Smooth muscle cell (in vitro differentiated cells): ENCODE results near the gene CNNM2. TPM values are rescaled to one million over a fixed set of nuclear protein-coding genes. Genes with fewer than 3 reads are reported as not detected.

Source experiments
- DNase-seq: peaks from one replicate; lab custom pipeline; 2025; ENCODE audit not compliant: unreplicated experiment; lab: John Stamatoyannopoulos, UW
- H2AFZ ChIP-seq: fragments of 200-600 bp; sonication (generic); 2 replicates; pipeline ENCODE4 v1.6.0; 2016; ENCODE audit warnings: antibody characterized with exemption, low read depth, mild to moderate bottlenecking
- H3F3A ChIP-seq: fragments of 200-600 bp; sonication (generic); 2 replicates; pipeline ENCODE4 v1.6.0; 2017; ENCODE audit warnings: antibody characterized with exemption, low read depth
- H3K27ac ChIP-seq: fragments of 200-600 bp; sonication (generic); 2 replicates; pipeline ENCODE4 v1.5.1; 2016; ENCODE audit warnings: low read depth, mild to moderate bottlenecking
- H3K27me3 ChIP-seq: fragments of 200-600 bp; sonication (generic); 2 replicates; pipeline ENCODE4 v1.6.1; 2016; ENCODE audit warnings: low read depth, mild to moderate bottlenecking
- H3K36me3 ChIP-seq: fragments of 200-600 bp; sonication (generic); 2 replicates; pipeline ENCODE4 v1.5.1; 2016; ENCODE audit warnings: low read depth
- H3K4me1 ChIP-seq: fragments of 200-600 bp; sonication (generic); 2 replicates; pipeline ENCODE4 v1.5.1; 2016; ENCODE audit warnings: low read depth
- H3K4me2 ChIP-seq: fragments of 200-600 bp; sonication (generic); 2 replicates; pipeline ENCODE4 v1.6.0; 2016; ENCODE audit warnings: mild to moderate bottlenecking
- H3K4me3 ChIP-seq: fragments of 200-600 bp; sonication (generic); 2 replicates; pipeline ENCODE4 v1.5.1; 2016; ENCODE audit warnings: mild to moderate bottlenecking
- H3K79me2 ChIP-seq: fragments of 200-600 bp; sonication (generic); 2 replicates; pipeline ENCODE4 v1.6.0; 2016; ENCODE audit warnings: low read depth, mild to moderate bottlenecking
- H3K9ac ChIP-seq: fragments of 200-600 bp; sonication (generic); 2 replicates; pipeline ENCODE4 v1.6.0; 2016; ENCODE audit warnings: low read depth
- H3K9me3 ChIP-seq: fragments of 200-600 bp; sonication (generic); replicated peaks from 2 replicates; pipeline ENCODE4 v1.5.1; 2016; ENCODE audit warnings: low read depth
- H4K20me1 ChIP-seq: fragments of 200-600 bp; sonication (generic); 2 replicates; pipeline ENCODE4 v1.6.0; 2016; ENCODE audit warnings: low read depth
- CTCF ChIP-seq: fragments of 200-600 bp; sonication (generic); IDR thresholded peaks from 2 replicates; pipeline ENCODE4 v1.5.1; 2017; ENCODE audit warnings: borderline replicate concordance, mild to moderate bottlenecking, antibody characterized with exemption; ENCODE audit not compliant: insufficient read depth, poor library complexity, severe bottlenecking
- WGBS: methylation state at CpG from one replicate; pipeline ENCODE4 v1.1.7; 2016; ENCODE audit warnings: low lambda C conversion rate; 5-methylcytosine and 5-hydroxymethylcytosine counted together
- polyA plus RNA-seq: library from polyadenylated mRNA; unstranded; fragments of >200 nt; fragmentation: Nextera tagmentation; extraction: Ambion mirVana; gene quantifications from 2 replicates; pipeline ENCODE4 v1.2.1, GENCODE V29; 2016
- total RNA-seq: library from RNA; depleted of rRNA; stranded (reverse); fragments of >200 nt; gene quantifications from 2 replicates; pipeline ENCODE4 v1.2.3, GENCODE V29; 2014

Gene CNNM2
- total and polyA plus RNA-seq, 2 experiments from 2014 or later, result 5.5 to 8.4 TPM

- H3K9me3 ChIP-seq, result no peaks in the 10 kb centered on the region
- H3K9ac ChIP-seq, result no peak overlapping the region
- no peak for DNase-seq
- no peak for TF ChIP-seq CTCF
- H3K4me2 ChIP-seq, result no peak overlapping the region
- H3K79me2 ChIP-seq, result no peaks in the 10 kb centered on the region
- H3K36me3 ChIP-seq, result no peaks in the 10 kb centered on the region
- H3K4me1 ChIP-seq, result no peaks in the 10 kb centered on the region
- H2AFZ ChIP-seq, result no peak overlapping the region
- H3K4me3 ChIP-seq, result no peak overlapping the region
- H3K27ac ChIP-seq, result no peak overlapping the region
- H4K20me1 ChIP-seq, result no peaks in the 10 kb centered on the region
- no peaks in the 10 kb centered on the region for H3K27me3 ChIP-seq
- H3F3A ChIP-seq, result no peaks in the 10 kb centered on the region
- WGBS, result 91% methylated on average over 4 of the region's 4 CpGs
These were observed 30.1 kb downstream of the CNNM2 start for GRCh38 chr10:102948176-102948575.

- Histone ChIP-seq H3F3A (no peaks in the 10 kb centered on the region), H3K36me3 (no peaks in the 10 kb centered on the region), H2AFZ (no peak overlapping the region), H3K4me2 (no peak overlapping the region), H3K9ac (no peak overlapping the region), H3K9me3 (no peaks in the 10 kb centered on the region), H4K20me1 (no peaks in the 10 kb centered on the region), H3K27ac (no peak overlapping the region), H3K4me3 (no peak overlapping the region), H3K4me1 (no peaks in the 10 kb centered on the region), H3K27me3 (no peaks in the 10 kb centered on the region), H3K79me2 (no peaks in the 10 kb centered on the region)
- WGBS, result 94% methylated on average over 3 of the region's 3 CpGs
- TF ChIP-seq CTCF, result no peak
- no peak for DNase-seq
These were observed 30.7 kb downstream of the CNNM2 start for GRCh38 chr10:102948786-102949185.

- H3K4me1 ChIP-seq, result no peaks in the 10 kb centered on the region
- no peak overlapping the region for H3K4me3 ChIP-seq
- H3K79me2 ChIP-seq, result no peaks in the 10 kb centered on the region
- DNase-seq, result no peak
- no peak overlapping the region for H3K4me2 ChIP-seq
- H4K20me1 ChIP-seq, result no peaks in the 10 kb centered on the region
- no peak overlapping the region for H3K9ac ChIP-seq
- 98% methylated on average over 4 of the region's 4 CpGs for WGBS
- H2AFZ ChIP-seq, result no peak overlapping the region
- TF ChIP-seq CTCF, result no peak
- H3K9me3 ChIP-seq, result no peaks in the 10 kb centered on the region
- H3F3A ChIP-seq, result no peaks in the 10 kb centered on the region
- H3K27ac ChIP-seq, result no peak overlapping the region
- H3K27me3 ChIP-seq, result no peaks in the 10 kb centered on the region
- no peaks in the 10 kb centered on the region for H3K36me3 ChIP-seq
These were observed 31.8 kb downstream of the CNNM2 start for GRCh38 chr10:102949916-102950315.

GRCh38 chr10:102951316-102951715 is 33.2 kb downstream of the CNNM2 start:
- Histone ChIP-seq H4K20me1 (no peaks in the 10 kb centered on the region), H3K27me3 (no peaks in the 10 kb centered on the region), H3K9ac (no peak overlapping the region), H3K27ac (no peak overlapping the region), H3K9me3 (no peaks in the 10 kb centered on the region), H3K4me1 (no peaks in the 10 kb centered on the region), H3K79me2 (no peaks in the 10 kb centered on the region), H3F3A (no peaks in the 10 kb centered on the region), H2AFZ (no peak overlapping the region), H3K36me3 (no peaks in the 10 kb centered on the region), H3K4me3 (no peak overlapping the region), H3K4me2 (no peak overlapping the region)
- TF ChIP-seq CTCF, result no peak
- WGBS, result 70% methylated on average over 3 of the region's 3 CpGs
- no peak for DNase-seq
